ENCODE results near the gene ATP6V1B1. TPM values are rescaled to one million over a fixed set of nuclear protein-coding genes. Genes with fewer than 3 reads are reported as not detected.

Gene ATP6V1B1
- total and polyA plus RNA-seq, 8 donors: 1.4 to 17.0 (median 2.8) TPM

GRCh38 chr2:71001981-71002570, 66.4 kb downstream of the ATP6V1B1 start:
- Histone ChIP-seq H3K36me3 (no peaks in the 10 kb centered on the region), H3K27ac (no peak overlapping the region), H3K9me3 (no peaks in the 10 kb centered on the region), H3K27me3 (no peaks in the 10 kb centered on the region), H3K4me1 (no peaks in the 10 kb centered on the region), H3K4me3 (no peak overlapping the region)
- no peak for TF ChIP-seq CTCF (IDR thresholded peaks at IDR 0.05)
- no peak for ATAC-seq
- intact Hi-C loops (cut with DNase I): no loop called here
- WGBS, 2 donors: 40 to 45% methylated on average over 11 of the region's 11 CpGs
- no peak for FAIRE-seq
- DNase-seq: no peak

GRCh38 chr2:71003396-71003795, 67.7 kb downstream of the ATP6V1B1 start:
- no peak overlapping the region for H3K27ac ChIP-seq
- DNase-seq (no peak), FAIRE-seq (no peak), ATAC-seq (no peak)
- no peaks in the 10 kb centered on the region for H3K9me3 ChIP-seq
- 61 to 69% methylated on average over 6 of the region's 6 CpGs for WGBS, 2 donors
- H3K4me1 ChIP-seq: no peaks in the 10 kb centered on the region
- no peaks in the 10 kb centered on the region for H3K36me3 ChIP-seq
- intact Hi-C loops (cut with DNase I): no loop called here
- H3K4me3 ChIP-seq: no peak overlapping the region
- no peaks in the 10 kb centered on the region for H3K27me3 ChIP-seq
- TF ChIP-seq CTCF (IDR thresholded peaks at IDR 0.05): no peak

DNA sequence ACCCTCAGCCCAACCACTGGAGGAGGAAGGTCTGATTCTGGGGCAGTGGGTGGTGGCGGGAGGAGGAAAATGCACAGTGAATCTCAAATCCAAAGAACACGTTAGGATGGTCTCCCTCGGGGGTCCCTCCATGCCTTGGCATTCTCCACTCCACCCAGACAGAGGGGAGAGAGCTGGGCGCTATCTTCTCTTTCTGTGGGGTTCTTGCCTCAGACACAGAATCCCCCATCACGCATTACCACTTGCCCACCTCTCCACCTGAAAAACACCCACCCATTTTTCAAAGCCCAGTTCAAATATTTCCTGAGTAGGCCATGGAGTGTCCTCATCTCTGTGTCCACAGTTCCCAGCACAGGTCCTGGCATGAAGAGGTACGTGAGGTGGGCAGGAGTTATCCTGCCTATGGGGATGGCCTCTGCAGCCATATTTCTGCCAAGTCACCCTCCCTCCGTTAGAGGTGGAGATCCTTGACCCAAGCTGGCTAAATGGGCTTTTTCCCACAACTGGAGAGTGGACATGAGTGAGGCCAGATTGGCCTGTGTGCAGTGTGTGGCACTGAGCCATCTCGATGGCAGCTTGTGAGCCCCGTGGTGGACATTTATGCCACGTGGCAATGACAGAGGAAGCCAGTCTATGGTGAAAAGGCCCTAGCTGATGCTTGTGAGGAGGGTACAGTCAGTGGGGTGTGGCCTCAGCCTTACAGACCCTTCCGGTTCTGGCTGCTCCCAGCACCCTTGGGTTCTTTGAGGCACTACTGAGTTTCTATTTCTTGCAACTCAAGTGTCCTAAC, 68.5 kb downstream of the ATP6V1B1 start:
- Histone ChIP-seq H3K27me3 (no peaks in the 10 kb centered on the region), H3K4me3 (no peak overlapping the region), H3K27ac (no peak overlapping the region), H3K36me3 (no peaks in the 10 kb centered on the region), H3K4me1 (no peaks in the 10 kb centered on the region), H3K9me3 (no peaks in the 10 kb centered on the region)
- FAIRE-seq (no peak), ATAC-seq (no peak), DNase-seq (no peak)
- no peak for TF ChIP-seq CTCF (IDR thresholded peaks at IDR 0.05)
- intact Hi-C loops (cut with DNase I): no loop called here
- 61 to 70% methylated on average over 11 of the region's 11 CpGs for WGBS, 2 donors

GRCh38 chr2:71004857-71005256, 69.2 kb downstream of the ATP6V1B1 start:
- Histone ChIP-seq H3K36me3 (no peaks in the 10 kb centered on the region), H3K4me1 (no peaks in the 10 kb centered on the region), H3K9me3 (no peaks in the 10 kb centered on the region), H3K4me3 (no peak overlapping the region), H3K27ac (no peak overlapping the region), H3K27me3 (no peaks in the 10 kb centered on the region)
- WGBS, 2 donors: 68 to 74% methylated on average over 6 of the region's 6 CpGs
- no peak for TF ChIP-seq CTCF (IDR thresholded peaks at IDR 0.05)
- FAIRE-seq: no peak
- intact Hi-C loops (cut with DNase I): no loop called here
- no peak for ATAC-seq
- no peak for DNase-seq

Measured in pancreas (tissue), 10 donors.